SK-N-SH (cell line): ENCODE results near the gene KCNAB1.

Experiments used
- EZH2phosphoT487 ChIP-seq: fragments of 200-600 bp; sonication (generic); IDR thresholded peaks from 2 replicates; pipeline ENCODE4 v1.6.1; 2017; ENCODE audit warnings: low read depth, mixed run types, mild to moderate bottlenecking, antibody characterized with exemption, moderate library complexity, borderline replicate concordance
- GATA2 ChIP-seq: sonication (generic); formaldehyde crosslinking; IDR thresholded peaks from 2 replicates; pipeline ENCODE4 v1.5.0; 2020; ENCODE audit warnings: mild to moderate bottlenecking, missing genetic modification reagents
- POLR2AphosphoS5 ChIP-seq: IDR thresholded peaks from 2 replicates; pipeline ENCODE4 v1.6.1; 2012; ENCODE audit warnings: low read depth, low read length
- RAD21 ChIP-seq: IDR thresholded peaks from 2 replicates; pipeline ENCODE4 v1.6.1; 2012; ENCODE audit warnings: mild to moderate bottlenecking, low read length
- SIN3A ChIP-seq: IDR thresholded peaks from 2 replicates; pipeline ENCODE4 v1.6.1; 2012; ENCODE audit warnings: low read depth, mild to moderate bottlenecking, low read length, moderate library complexity, borderline replicate concordance
- TAF1 ChIP-seq: IDR thresholded peaks from 2 replicates; pipeline ENCODE4 v1.6.1; 2012; ENCODE audit warnings: low read depth, mild to moderate bottlenecking, low read length, moderate library complexity, borderline replicate concordance
- TF ChIP-seq, protein P1 (sequence below): fragments of 200-600 bp; sonication (generic); IDR thresholded peaks from 2 replicates; pipeline ENCODE4 v1.6.1; 2017; ENCODE audit warnings: antibody characterized with exemption, mild to moderate bottlenecking, moderate library complexity
- TF ChIP-seq, protein P2 (sequence below): IDR thresholded peaks from 2 replicates; pipeline ENCODE4 v1.4.0; 2012; ENCODE audit warnings: low read depth

DNA sequence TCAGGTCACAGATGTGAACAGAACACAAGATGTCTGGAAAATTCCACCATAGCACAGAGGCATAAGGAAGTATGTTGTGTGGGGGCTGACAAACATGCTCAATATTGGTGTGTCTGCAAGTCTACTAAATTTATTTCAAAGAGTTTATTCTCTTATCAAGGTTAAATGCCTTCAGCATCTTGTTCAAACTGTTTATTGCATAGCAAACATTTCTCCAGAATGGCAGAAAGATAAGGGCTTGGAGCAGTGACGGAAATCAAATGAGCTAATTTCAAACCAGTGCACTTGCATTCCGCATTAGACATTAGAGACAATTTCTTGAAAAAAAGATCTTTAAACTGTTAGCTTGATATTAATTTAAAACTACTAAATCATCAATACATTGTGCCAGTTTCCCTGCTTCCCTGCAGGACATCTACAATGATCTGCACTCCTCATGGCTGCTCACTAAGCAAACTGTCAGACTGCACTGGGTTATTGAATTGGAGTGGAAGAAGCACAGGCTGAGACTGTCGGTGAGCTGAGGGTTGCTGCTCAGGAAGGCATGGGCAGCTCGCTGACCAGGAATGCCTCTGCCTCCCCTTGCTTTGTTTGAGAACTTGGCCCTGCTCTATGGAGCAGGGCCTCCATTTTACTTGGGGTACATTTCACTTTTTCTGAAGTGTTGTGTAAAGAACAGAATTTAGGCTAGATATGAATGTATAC is 89.4 kb downstream of the KCNAB1 start:
- TF ChIP-seq GATA2 (CRISPR knock-in tag) (no peak), TAF1 (no peak), POLR2AphosphoS5 (no peak), SIN3A (no peak), EZH2phosphoT487 (no peak), RAD21 (no peak)
- TF ChIP-seq, protein P1, sequence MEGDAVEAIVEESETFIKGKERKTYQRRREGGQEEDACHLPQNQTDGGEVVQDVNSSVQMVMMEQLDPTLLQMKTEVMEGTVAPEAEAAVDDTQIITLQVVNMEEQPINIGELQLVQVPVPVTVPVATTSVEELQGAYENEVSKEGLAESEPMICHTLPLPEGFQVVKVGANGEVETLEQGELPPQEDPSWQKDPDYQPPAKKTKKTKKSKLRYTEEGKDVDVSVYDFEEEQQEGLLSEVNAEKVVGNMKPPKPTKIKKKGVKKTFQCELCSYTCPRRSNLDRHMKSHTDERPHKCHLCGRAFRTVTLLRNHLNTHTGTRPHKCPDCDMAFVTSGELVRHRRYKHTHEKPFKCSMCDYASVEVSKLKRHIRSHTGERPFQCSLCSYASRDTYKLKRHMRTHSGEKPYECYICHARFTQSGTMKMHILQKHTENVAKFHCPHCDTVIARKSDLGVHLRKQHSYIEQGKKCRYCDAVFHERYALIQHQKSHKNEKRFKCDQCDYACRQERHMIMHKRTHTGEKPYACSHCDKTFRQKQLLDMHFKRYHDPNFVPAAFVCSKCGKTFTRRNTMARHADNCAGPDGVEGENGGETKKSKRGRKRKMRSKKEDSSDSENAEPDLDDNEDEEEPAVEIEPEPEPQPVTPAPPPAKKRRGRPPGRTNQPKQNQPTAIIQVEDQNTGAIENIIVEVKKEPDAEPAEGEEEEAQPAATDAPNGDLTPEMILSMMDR: no peak
- TF ChIP-seq, protein P2, sequence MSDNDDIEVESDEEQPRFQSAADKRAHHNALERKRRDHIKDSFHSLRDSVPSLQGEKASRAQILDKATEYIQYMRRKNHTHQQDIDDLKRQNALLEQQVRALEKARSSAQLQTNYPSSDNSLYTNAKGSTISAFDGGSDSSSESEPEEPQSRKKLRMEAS: no peak
